ENCODE measurements around the gene CEACAM20.

- TF ChIP-seq ZNF274 (IDR thresholded peaks at IDR 0.05; ENCODE audit: low read depth, low read length) (no peak), YY1 (IDR thresholded peaks at IDR 0.05; ENCODE audit: insufficient read depth, insufficient read length) (no peak)
Measured at GRCh38 chr19:44498988-44499387, 30.5 kb downstream of the CEACAM20 start.

Data from NT2/D1 (cell line).